ENCODE measurements around the gene EDDM13. TPM values are rescaled to one million over a fixed set of nuclear protein-coding genes. Genes with fewer than 3 reads are reported as not detected.

The EDDM13 gene
- total and polyA plus RNA-seq, 2 of the 8 experiments (the other 6 are each of a cell fraction or from before 2014, with no cell fraction given), result not detected

DNA sequence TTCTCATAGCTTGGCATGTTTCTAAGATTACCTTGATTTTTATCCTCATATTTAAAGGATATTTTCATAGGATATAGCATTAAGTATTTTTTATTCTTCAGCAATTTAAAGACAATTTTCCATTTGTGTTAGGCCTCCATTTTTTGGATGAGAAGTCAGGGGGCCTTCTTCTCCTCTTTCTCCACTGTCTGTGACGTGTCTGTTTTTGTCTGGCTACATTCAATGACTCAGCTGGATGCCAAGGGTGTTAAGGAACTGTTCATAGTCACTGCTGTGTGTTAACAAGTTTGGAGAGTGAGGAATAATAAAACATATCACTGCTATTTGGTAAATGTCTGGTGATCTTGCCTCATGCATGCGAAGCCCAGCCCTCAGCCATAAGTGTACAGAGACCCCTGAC, 84.4 kb downstream of the EDDM13 start:
- 0 out of 4 replicates have a peak, but pooled peaks cover 0 to 4% of the 10 kb centered on the region in 2 experiments for H3K9me3 ChIP-seq (ENCODE audit: insufficient read depth in 2 of 2, low read depth in 1 of 2, low read length in 1 of 2)
- ChIA-PET POLR2A (ENCODE audit: partially characterized antibody) (no interaction called here), CTCF (ENCODE audit: partially characterized antibody) (interaction anchor here (1.2 kb wide), 1 partner anchor 104 kb away, joined by 3 read pairs; no protein-coding TSS in a partner anchor)
- H3K36me3 ChIP-seq (ENCODE audit: control insufficient read depth in 2 of 4, insufficient read depth in 4 of 4, low read length in 3 of 4), result peaks cover 0 to 4% (median 1%) of the 10 kb centered on the region in 4 experiments; a peak in 1 of 8 replicates
- no peak overlapping the region for H2BK20ac ChIP-seq (ENCODE audit: low read length)
- H3K79me1 ChIP-seq (ENCODE audit: low read depth, low read length), result no peaks in the 10 kb centered on the region
- H2BK120ac ChIP-seq (replicated peaks; ENCODE audit: low read depth, low read length), result no peak overlapping the region
- H3K56ac ChIP-seq (replicated peaks; ENCODE audit: insufficient read length, low read depth, low read length), result no peak overlapping the region
- H3K9ac ChIP-seq (replicated peaks in 1 of 4; ENCODE audit: extremely low read depth in 1 of 4, low read depth in 3 of 4, low read length in 3 of 4), result no peak overlapping the region
- H3K18ac ChIP-seq (ENCODE audit: extremely low read depth, low read length), result no peak overlapping the region
- H3K23me2 ChIP-seq (ENCODE audit: low read depth, low read length), result no peaks in the 10 kb centered on the region
- no peaks in the 10 kb centered on the region for H3K79me2 ChIP-seq (ENCODE audit: control insufficient read depth in 1 of 2, insufficient read depth in 2 of 2, low read length in 2 of 2)
- no peak overlapping the region for H3K14ac ChIP-seq (ENCODE audit: insufficient read length)
- H3K4me1 ChIP-seq (replicated peaks in 1 of 4; ENCODE audit: control insufficient read depth in 3 of 4, insufficient read depth in 4 of 4, low read length in 3 of 4), result no peaks in the 10 kb centered on the region
- no peak overlapping the region for H4K5ac ChIP-seq (ENCODE audit: insufficient read length, low read depth, low read length)
- H2AFZ ChIP-seq (ENCODE audit: low read length), result no peak overlapping the region
- H3K23ac ChIP-seq (ENCODE audit: insufficient read length), result no peak overlapping the region
- H3K4ac ChIP-seq (replicated peaks; ENCODE audit: insufficient read length, low read depth, low read length), result no peak overlapping the region
- no peak overlapping the region for H3K4me3 ChIP-seq (ENCODE audit: extremely low read depth in 1 of 4, insufficient read depth in 2 of 4, low read depth in 3 of 4, low read length in 4 of 4)
- H3K27me3 ChIP-seq (replicated peaks in 1 of 4; ENCODE audit: control insufficient read depth in 3 of 4, extremely low read depth in 1 of 4, insufficient read depth in 3 of 4, low read length in 3 of 4), result no peaks in the 10 kb centered on the region
- no peak overlapping the region for H2BK5ac ChIP-seq (ENCODE audit: low read depth, low read length)
- FAIRE-seq (no peak), DNase-seq (ENCODE audit: low read depth in 1 of 2, low spot score in 2 of 2) (no peak)
- no peak overlapping the region for H3K27ac ChIP-seq (ENCODE audit: low read depth, low read length)
- no peak overlapping the region for H2BK12ac ChIP-seq (ENCODE audit: low read depth, low read length)
- no peak overlapping the region for H4K8ac ChIP-seq (ENCODE audit: extremely low read depth, insufficient read depth, low read length)
- 78% methylated on average over 2 of the region's 2 CpGs; no CpG with 5 or more reads in 1 of the 2 experiments for WGBS, 2 experiments (ENCODE audit: extremely low coverage in 1 of 2, insufficient coverage in 1 of 2, insufficient read length in 1 of 2, insufficient replicate concordance in 2 of 2, low coverage in 1 of 2, low lambda C conversion rate in 2 of 2, missing lambda C conversion rate in 1 of 2)
- no peak overlapping the region for H2BK15ac ChIP-seq (ENCODE audit: low read length)
- no peak overlapping the region for H4K91ac ChIP-seq (replicated peaks; ENCODE audit: insufficient read length, low read length)
- H3K4me2 ChIP-seq (ENCODE audit: insufficient read depth in 1 of 2, low read depth in 2 of 2, low read length in 2 of 2), result no peak overlapping the region
- H2AK5ac ChIP-seq (ENCODE audit: low read depth, low read length), result no peak overlapping the region
- H4K20me1 ChIP-seq (replicated peaks in 1 of 2; ENCODE audit: control insufficient read depth in 1 of 2, insufficient read depth in 2 of 2, low read length in 2 of 2), result no peaks in the 10 kb centered on the region
- TF ChIP-seq POLR2A (IDR thresholded peaks at IDR 0.05; ENCODE audit: control extremely low read depth in 1 of 2, low read depth in 2 of 2, low read length in 2 of 2), result no peak
- TF ChIP-seq JUND (IDR thresholded peaks at IDR 0.05; ENCODE audit: low read length), result no peak
- TF ChIP-seq GABPA (IDR thresholded peaks at IDR 0.05; ENCODE audit: borderline replicate concordance, insufficient read depth, low read length), result no peak
- no peak for TF ChIP-seq CREB1 (IDR thresholded peaks at IDR 0.05)
- TF ChIP-seq EZH2 (IDR thresholded peaks at IDR 0.05; ENCODE audit: low read depth, low read length, severe bottlenecking), result no peak
- TF ChIP-seq EP300 (IDR thresholded peaks at IDR 0.05; ENCODE audit: borderline replicate concordance in 1 of 2, low read depth in 2 of 2, low read length in 2 of 2), result no peak
- TF ChIP-seq CEBPB (IDR thresholded peaks at IDR 0.05; ENCODE audit: low read depth, low read length), result no peak
- no peak for TF ChIP-seq RBBP5 (IDR thresholded peaks at IDR 0.05; ENCODE audit: borderline replicate concordance, low read depth, low read length)
- no peak for TF ChIP-seq NRF1 (IDR thresholded peaks at IDR 0.05; ENCODE audit: low read depth, low read length)
- TF ChIP-seq KDM1A (IDR thresholded peaks at IDR 0.05; ENCODE audit: borderline replicate concordance, low read length), result no peak
- TF ChIP-seq SUZ12 (IDR thresholded peaks at IDR 0.05; ENCODE audit: low read length), result no peak
- TF ChIP-seq SAP30 (IDR thresholded peaks at IDR 0.05; ENCODE audit: insufficient read depth, insufficient replicate concordance, low read length), result no peak
- no peak for TF ChIP-seq TBP (IDR thresholded peaks at IDR 0.05; ENCODE audit: low read depth, low read length)
- TF ChIP-seq POLR2AphosphoS5 (IDR thresholded peaks at IDR 0.05; ENCODE audit: low read depth, low read length), result no peak
- no peak for TF ChIP-seq MAFK (IDR thresholded peaks at IDR 0.05; ENCODE audit: low read depth, low read length)
